ENCODE data around the gene GGN. TPM values are rescaled to one million over a fixed set of nuclear protein-coding genes. Genes with fewer than 3 reads are reported as not detected.
"Not testable (repeated sequence)": the region's sequence is repeated elsewhere in the genome, so short reads cannot be mapped to it uniquely, and the experiment has no call there.

The GGN gene
- total and polyA plus RNA-seq, 12 donors = 0.13 to 0.57 (median 0.38) TPM; not detected in 6

GRCh38 chr19:38433268-38433733 is 45.5 kb upstream of the GGN start, which contains the start of gene RYR1:
Gene RYR1 (plus strand): TSS chr19:38433691. CDS start chr19:38433830, 139 bp downstream.
- DNase-seq = peak; percentile 27 to 63
- peaks cover 0 to 12% (median 0%) of the 10 kb centered on the region in 9 donors for H3K4me1 ChIP-seq
- 14 to 15% methylated on average over 20 of the region's 20 CpGs for WGBS, 2 donors
- no peak for TF ChIP-seq CTCF (IDR thresholded peaks at IDR 0.05)
- no peaks in the 10 kb centered on the region for H3K36me3 ChIP-seq
- ATAC-seq = peak in 7 of 8 donors; percentile 49 to 90 (median 78)
- no peak within 1 kb of the TSS for H3K27ac ChIP-seq
- H3K4me3 ChIP-seq = peak within 1 kb of the TSS in 2 of 10 donors; percentile 12 to 18
- peaks cover 6 to 65% (median 42%) of the 10 kb centered on the region in 7 donors for H3K27me3 ChIP-seq
- no peaks in the 10 kb centered on the region for H3K9me3 ChIP-seq
- intact Hi-C loops (cut with DNase I) = no loop called here

GRCh38 chr19:38430931-38431330 is 43.1 kb upstream of the GGN start:
- no peak for DNase-seq
- no peak overlapping the region for H3K4me3 ChIP-seq
- H3K9me3 ChIP-seq = no peaks in the 10 kb centered on the region
- H3K36me3 ChIP-seq = no peaks in the 10 kb centered on the region
- 85 to 89% methylated on average over 7 of the region's 7 CpGs for WGBS, 2 donors
- intact Hi-C loops (cut with DNase I) = no loop called here
- ATAC-seq = no peak
- no peak overlapping the region for H3K27ac ChIP-seq
- TF ChIP-seq CTCF (IDR thresholded peaks at IDR 0.05) = no peak
- peaks cover 0 to 14% (median 0%) of the 10 kb centered on the region in 9 donors for H3K4me1 ChIP-seq
- H3K27me3 ChIP-seq = peaks cover 6 to 56% (median 37%) of the 10 kb centered on the region in 7 donors

GRCh38 chr19:38429811-38430156 is 42.0 kb upstream of the GGN start:
- Histone ChIP-seq H3K4me3 (no peak overlapping the region), H3K27ac (no peak overlapping the region), H3K9me3 (no peaks in the 10 kb centered on the region), H3K36me3 (no peaks in the 10 kb centered on the region), H3K27me3 (peaks cover 6 to 58% (median 31%) of the 10 kb centered on the region in 7 donors), H3K4me1 (peaks cover 0 to 20% (median 0%) of the 10 kb centered on the region in 9 donors)
- intact Hi-C loops (cut with DNase I) = no loop called here
- WGBS, 2 donors = 76 to 89% methylated on average over 2 of the region's 2 CpGs
- TF ChIP-seq CTCF (IDR thresholded peaks at IDR 0.05) = no peak
- DNase-seq = no peak
- ATAC-seq = no peak

- no peak for TF ChIP-seq CTCF (IDR thresholded peaks at IDR 0.05)
- intact Hi-C loops (cut with DNase I) = no loop called here
- H3K36me3 ChIP-seq = no peaks in the 10 kb centered on the region
- no peak overlapping the region for H3K27ac ChIP-seq
- DNase-seq (no peak), ATAC-seq (no peak)
- H3K4me3 ChIP-seq = no peak overlapping the region
- peaks cover 0 to 20% (median 0%) of the 10 kb centered on the region in 9 donors for H3K4me1 ChIP-seq
- peaks cover 6 to 57% (median 26%) of the 10 kb centered on the region in 7 donors for H3K27me3 ChIP-seq
- WGBS, 2 donors = 61 to 65% methylated on average over 14 of the region's 14 CpGs
- H3K9me3 ChIP-seq = no peaks in the 10 kb centered on the region
Measured at GRCh38 chr19:38429055-38429810, 41.4 kb upstream of the GGN start.

GRCh38 chr19:38427035-38427677 is 39.3 kb upstream of the GGN start:
- DNase-seq; H3K36me3 ChIP-seq; H3K9me3 ChIP-seq; H3K27ac ChIP-seq; intact Hi-C loops (cut with DNase I); ATAC-seq; H3K4me3 ChIP-seq: not testable (repeated sequence)
- peaks cover 0 to 12% (median 0%) of the 10 kb centered on the region in 9 donors for H3K4me1 ChIP-seq
- WGBS, 2 donors = 65 to 74% methylated on average over 13 to 17 of the region's 17 CpGs
- peaks cover 0 to 44% (median 19%) of the 10 kb centered on the region in 7 donors for H3K27me3 ChIP-seq

Measured in heart right ventricle (tissue), 16 donors.